ENCODE measurements around the gene FBXL7. TPM values are rescaled to one million over a fixed set of nuclear protein-coding genes. Genes with fewer than 3 reads are reported as not detected.

Gene FBXL7
- total RNA-seq, 1 experiment from 2014 or later, result 4.0 TPM

DNA sequence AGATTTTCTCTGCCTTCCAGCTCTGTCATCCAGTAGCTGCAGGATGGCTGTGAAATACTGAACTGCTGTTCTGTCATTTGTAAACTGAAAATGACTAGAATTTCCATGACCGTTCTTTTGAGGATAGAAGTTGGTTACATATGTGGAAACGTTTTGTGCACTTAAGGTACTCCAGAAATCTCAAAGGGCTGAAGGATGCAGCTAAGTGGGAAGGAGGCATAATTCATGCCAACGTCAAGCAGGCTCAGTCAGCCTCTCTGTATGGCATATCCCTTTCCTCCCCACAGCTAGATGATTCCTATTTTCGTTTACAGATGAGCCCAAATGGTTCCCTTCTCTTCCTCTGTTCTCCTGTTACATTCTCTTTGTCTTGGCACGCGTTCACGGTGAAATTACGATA lies 257.6 kb downstream of the FBXL7 start:
- DNase-seq (ENCODE audit: low spot score), result no peak

DNA sequence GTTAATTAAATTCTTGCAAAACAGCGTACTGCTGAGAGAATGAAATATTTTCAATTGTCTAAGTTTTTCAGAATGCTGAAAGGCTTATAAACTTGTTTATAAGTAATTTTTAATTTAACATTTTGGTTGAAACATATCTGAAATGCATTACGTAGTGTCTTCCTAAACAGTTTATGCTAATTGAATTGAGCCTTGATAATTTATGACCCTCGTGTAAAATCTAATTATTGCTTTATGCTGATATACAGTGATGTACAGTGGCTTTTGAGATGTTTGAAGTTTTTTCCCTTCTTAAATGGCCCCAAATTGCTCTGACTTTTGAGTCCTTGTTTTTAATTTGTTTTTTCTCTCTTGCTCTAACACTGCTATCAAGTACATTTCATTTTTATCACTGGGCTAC lies 262.7 kb downstream of the FBXL7 start:
- DNase-seq (ENCODE audit: low spot score), result no peak

DNA sequence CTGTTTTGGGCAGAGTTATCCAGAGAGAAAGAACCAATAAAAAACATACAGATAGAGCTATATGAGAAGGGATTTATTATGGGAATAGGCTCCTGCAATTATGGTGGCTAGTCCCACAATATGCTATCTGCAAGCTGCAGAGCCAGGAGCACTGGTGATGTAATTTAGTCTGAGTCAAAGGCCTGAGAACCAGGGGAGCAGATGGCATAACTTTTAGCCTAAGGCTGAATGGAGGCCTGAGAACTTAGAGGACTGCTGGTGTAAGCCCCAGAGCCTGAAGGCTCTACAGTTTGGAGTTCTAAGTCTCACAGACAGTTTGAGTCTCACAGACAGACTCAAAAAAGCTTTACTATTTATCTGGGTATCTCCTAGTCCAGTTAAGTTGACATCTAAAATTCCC lies 263.8 kb downstream of the FBXL7 start:
- DNase-seq (ENCODE audit: low spot score), result no peak

DNA sequence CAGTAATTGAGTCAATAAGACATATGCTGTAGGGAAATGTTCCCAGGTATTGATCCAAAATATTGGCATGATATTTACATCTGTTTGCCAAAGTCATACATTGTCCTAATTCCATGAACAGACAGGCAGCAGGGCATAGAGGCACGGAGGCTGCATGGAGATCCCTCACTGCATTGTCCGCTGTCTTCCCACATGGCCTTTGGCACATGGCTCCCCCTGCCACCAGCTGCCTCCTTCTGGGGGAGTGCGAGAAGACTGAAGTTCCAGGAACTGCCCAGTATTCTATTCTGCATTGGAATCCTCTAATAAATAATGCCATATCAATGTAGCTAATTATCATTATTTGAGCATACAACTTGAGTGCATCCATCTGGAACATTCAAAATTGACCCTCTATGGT lies 269.0 kb downstream of the FBXL7 start:
- no peak for DNase-seq (ENCODE audit: low spot score)

DNA sequence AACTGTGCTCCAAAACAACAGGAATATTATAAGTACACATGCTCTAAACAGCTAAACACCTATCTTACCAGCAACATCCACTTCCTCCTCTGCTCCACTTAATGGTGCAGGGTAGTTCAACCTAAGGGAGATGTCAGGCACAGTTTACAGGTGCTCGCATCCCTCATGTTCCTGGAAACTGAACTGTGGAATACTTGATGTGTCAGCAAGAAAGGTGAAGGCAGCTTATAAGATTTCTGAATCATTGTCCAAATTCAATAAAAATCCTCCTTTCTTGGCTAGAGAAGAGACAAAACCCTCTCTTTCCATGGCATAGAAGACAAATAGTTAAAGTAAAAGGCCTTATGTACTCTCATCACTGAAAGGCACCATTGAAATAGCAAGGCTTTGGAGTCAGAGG lies 272.2 kb downstream of the FBXL7 start:
- DNase-seq (ENCODE audit: low spot score), result no peak

DNA sequence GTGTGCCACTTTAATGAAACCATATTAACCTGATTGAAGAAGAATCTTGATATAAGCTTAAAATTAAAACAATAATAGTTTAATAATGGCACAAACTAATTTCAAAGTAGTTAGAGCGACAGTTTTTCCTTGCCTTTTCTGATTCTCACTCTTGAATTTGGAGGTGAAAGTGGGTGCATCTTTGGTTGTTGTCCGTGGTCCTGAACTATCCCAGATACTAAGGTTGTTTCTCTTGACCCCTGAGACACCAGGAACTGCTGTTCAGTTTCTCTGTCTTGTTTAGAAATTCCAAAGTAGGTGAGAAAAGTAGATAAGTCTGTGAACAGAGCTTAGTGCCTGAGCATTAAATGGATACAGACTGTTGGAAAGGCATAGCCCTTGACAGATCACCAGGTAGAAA lies 274.7 kb downstream of the FBXL7 start:
- no peak for DNase-seq (ENCODE audit: low spot score)

DNA sequence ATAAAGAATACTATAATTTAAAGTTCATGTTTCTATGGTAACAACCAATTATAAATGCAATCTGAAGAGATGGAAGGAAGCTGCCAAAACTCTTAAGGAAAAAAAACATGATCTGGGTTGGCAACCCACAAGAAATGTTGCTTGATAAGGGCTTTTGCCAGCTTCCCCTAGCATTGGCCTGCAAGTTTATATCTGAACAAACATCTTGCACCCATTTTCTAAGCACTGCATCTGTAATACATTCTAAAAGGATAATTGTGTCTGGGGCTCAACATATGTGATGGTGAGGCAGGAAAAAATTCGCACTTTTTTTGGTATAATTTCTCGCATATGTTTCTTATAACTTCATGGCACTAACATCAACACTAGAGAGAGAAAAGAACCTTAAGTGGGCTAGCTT lies 276.4 kb downstream of the FBXL7 start:
- no peak for DNase-seq (ENCODE audit: low spot score)

DNA sequence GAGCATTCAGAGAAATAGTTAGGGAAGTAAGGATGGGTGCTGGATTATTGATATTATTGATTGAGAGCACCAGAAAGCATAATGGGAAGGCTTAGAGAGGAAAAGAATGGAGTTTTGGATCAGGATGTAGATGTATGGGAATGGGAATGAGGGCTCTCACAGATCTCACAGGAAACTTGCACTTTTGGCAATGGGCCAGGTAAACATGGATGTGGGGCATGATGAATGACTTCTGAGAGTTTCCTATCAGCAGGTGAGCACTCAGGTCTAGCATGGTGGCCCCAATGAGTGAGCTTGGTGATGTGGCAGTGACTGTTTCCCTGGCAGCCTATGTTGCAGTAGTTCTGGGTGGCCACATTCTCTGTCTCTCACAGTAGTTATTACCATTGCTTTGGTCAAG lies 283.8 kb downstream of the FBXL7 start:
- DNase-seq (ENCODE audit: low spot score), result no peak

DNA sequence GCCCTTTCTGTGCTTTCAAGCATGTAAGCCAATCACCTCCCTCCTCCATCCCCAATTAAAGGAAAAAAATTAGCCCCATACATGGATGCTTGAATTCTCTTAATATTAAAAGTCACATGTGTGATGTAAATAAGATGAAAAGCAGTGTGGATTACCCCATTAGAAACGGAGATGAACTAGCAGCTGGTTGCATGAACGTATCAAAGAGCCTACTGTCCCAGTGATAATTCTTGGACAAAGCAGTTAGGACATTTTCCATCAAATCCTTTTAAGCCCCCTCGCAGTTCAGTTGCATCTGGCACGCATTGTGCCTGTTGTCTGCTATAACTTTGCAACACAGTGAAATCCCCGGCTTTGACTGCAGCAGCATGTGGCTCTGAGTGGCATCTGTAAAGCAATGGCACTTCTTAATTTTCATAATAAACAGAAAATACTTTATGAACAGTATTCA lies 285.6 kb downstream of the FBXL7 start:
- DNase-seq (ENCODE audit: low spot score), result no peak

DNA sequence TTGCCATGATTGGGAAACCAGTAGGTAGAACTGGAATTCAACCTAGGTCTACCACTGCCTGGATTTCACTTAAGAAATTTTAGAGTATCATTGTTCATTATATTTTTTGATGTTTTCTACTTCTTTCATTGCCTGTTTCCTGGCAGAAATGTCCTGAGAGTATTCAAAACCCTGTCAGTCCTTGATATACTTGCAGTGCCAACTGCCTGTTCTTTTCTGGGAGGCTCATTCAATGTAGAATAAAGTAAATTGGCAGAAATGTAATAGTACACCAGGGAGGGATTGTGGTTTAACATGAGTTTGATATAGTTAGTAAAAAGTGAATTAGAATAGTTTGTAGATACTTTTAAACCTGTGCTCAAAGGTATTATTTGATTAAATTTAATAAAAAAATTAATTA lies 286.3 kb downstream of the FBXL7 start:
- DNase-seq (ENCODE audit: low spot score), result no peak

DNA sequence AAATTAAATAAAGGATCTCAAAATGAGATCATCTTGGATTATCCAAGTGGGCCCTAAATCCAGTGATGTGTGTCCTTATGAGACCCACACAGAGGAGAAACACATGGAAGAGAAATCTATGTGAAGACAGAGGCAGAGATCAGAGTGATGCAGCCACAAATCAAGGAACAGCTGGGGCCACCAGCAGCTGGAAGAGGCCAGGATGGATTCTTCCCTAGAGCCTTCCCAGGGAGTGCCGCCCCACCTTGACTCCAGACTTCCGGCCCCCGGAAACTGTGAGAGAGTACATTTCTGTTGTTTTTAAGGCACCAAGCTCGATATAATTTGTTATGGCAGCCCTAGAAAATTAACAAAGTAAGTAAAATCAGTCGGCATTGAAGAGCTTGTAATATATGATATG lies 286.9 kb downstream of the FBXL7 start:
- DNase-seq (ENCODE audit: low spot score), result no peak

DNA sequence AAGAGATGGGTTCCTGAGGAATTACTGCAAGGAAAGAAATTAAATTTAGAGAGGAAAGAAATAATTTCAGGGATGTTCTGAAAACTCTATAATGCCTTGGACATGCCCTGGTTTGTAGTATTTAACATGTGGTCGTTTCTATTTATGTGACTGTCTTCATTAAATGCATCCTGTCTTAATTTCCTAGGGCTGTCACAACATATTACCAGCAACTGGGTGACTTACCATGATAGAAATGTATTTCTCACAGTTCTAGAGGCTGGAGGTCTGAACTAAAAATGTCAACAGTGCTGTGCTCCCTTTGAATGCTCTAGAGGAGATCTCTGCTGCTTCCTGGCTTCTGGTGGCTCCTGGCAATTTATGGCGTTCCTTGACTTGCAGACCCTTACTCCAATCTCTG lies 287.7 kb downstream of the FBXL7 start:
- DNase-seq (ENCODE audit: low spot score), result no peak

DNA sequence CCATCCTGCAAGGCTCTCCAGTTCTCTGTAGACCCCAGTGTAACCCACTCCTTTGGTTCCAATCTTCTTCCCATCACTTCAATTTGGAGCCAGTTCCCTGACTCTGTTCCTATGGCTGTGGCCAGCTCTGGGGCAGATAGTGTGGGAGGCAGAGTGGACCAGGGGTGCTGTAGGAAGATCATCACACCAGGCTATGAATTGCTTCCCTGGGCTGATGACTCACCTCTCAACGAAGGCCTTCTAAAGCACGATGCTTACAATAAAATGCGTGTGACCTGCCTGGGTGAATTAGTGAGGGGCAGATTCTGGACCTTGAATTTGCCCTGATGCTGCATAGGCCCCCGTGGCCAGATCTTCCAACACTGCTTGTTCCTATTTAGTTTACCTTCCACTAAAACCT lies 289.7 kb downstream of the FBXL7 start:
- peak; percentile 45 for DNase-seq (ENCODE audit: low spot score)

DNA sequence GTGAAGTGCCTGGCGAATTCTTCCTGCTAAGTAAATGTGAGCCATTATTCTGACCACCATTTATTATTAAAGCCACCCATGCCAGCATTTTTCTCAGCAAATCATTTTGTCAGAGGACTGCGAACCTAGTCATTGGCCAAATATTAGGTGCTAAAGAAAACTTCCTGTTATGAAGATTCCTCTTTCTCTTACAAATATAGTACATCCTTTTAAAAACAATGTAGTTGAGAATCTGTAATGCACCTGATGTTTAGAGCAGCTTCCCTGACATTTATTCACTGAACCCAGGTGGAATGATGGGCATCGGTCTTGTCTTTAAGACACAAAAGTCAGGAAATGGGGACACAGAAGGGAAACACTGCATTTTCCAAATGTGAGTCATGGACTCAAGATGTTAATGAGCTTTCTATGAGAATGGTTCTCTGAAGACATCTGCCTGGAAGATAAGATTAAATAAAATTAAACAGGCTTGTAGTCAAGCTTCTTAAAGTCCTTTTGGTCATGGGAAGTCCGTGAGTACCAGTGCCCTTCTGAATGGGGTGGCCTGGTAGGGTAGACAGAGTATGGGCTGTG lies 290.6 kb downstream of the FBXL7 start:
- peak; percentile 52 for DNase-seq (ENCODE audit: low spot score)

DNA sequence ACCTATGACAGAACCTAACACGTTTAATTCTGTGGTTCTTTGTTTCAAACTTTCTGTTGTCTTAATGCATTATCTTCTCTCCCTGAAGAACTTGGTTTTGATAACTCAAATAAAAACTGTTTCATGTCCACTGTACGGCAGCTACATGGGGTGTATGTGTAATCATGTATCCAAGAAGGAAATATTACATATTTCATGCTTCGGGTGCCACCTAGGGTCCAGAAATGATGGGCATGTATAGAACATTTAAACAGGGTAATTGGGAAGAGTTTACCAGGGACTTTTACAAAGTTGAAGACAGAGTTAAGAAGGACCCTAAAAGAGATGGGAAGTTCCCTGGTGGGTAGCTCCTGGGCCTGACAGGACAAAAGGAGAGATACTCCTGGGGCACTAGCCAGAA lies 291.3 kb downstream of the FBXL7 start:
- DNase-seq (ENCODE audit: low spot score), result no peak

DNA sequence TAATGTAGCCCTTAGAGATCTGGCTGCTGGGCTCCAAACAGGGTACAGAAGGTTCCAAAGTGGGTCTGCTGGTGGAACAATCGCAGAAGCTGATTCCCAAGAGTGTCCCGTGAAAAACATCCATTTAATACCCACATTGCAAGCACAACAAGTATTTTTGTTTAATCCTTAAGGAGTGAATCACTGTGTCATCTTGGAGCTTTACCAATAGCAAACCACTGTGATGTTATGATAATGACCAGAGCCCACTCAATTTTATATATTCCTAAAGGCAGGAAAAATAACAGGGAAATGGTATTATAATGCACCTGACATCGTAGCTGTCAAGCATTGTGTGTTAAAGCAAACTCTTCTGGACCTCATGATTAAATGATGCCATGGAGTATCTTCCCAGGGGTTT lies 291.9 kb downstream of the FBXL7 start:
- DNase-seq (ENCODE audit: low spot score), result peak; percentile 46

DNA sequence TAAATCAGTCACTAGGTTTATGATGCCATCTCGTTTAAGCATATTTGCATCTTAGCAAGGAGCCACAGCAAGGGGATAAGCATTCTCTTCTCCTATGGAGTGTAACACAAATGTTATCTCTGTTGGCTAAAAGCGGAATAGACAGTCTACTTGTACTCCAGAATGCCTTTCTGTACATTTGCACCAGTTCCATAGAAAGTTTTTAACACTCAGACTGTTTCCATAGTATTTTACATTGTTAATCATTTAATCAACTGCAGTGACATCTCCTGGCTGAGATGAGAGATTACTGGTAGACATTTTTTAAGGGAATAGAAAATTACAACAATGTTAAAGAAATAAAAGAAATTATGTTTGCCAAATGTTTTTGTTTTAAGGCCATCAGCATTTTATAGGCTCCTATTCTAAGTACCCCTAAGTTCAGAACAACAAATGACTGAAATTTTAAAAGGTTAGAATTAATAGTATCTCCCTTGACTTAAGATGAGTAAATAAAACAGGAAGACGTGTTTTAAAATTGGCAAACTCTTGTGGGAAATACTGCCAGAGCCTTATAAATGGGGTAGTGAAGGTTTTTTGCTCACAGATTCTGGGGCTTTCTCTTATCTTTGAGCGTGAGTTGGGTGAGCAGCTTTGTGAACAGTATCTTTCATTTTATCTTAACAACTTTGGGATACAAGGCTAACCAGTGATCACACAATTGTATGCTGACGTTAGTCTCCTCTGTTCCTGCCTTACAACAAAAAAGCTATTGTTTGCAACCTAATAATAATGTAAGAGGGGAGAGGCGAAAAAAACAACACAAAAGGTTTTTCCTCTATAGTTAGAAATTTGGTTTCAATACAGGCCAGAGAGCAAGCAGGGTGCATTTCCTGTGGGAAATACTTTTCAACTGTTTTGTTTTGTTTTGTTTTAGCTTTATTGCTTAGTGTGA lies 294.3 kb downstream of the FBXL7 start:
- DNase-seq (ENCODE audit: low spot score), result no peak

DNA sequence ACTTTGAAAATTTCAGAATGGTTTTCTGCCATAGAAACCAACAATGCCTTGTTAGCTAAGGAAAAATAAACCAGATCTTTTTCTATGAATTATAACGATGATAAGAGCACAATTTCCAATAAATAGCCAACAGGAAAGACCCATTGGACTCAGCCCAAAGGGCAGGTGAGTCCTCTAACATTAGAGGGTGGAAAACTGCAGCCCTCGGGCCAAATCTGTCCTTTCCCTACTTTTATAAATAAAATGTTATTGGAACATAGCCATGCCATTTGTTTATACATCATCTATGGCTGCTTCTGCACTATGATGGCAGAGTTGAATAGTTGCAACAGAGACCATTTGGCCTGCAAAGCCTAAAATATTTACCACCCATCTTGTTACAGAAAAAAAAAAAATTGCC lies 296.1 kb downstream of the FBXL7 start:
- no peak for DNase-seq (ENCODE audit: low spot score)

DNA sequence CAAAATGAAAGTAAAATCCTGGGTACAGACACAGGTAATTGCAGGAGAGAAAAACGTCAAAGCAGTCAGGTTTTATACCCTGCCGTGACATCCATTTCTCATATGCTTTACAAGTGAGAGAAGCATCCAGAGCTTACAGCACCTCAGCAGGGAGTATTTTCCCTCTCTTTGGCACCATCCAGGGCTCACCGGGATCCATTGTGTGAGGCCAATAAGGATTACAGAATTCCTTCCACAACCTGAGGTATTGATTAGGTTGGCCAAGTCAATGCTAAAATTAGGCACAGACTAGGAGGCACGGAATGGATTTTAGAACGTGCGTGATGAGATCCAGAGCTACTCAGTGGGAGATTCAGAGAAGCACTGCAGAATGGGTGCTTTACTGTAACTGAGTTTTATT lies 296.6 kb downstream of the FBXL7 start:
- DNase-seq (ENCODE audit: low spot score), result no peak

DNA sequence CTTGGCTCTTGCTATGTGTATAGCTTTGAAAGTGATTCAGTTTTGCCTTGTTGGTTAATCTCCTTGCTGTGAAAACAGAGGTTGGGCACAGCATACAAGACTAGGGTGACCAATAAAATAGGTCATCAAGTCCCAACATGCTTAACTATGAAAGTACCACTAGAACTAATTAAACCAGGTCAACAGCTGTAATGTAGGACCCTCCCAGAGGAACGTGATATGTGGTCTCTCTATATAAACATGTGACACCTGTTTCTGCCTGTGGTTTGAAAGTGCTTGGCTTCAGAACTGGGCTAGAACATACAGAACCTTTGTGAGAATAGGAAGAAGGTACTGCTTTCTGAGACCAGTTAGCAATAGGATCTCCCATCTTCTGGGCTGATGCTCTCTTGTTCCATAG lies 297.1 kb downstream of the FBXL7 start:
- DNase-seq (ENCODE audit: low spot score), result no peak

DNA sequence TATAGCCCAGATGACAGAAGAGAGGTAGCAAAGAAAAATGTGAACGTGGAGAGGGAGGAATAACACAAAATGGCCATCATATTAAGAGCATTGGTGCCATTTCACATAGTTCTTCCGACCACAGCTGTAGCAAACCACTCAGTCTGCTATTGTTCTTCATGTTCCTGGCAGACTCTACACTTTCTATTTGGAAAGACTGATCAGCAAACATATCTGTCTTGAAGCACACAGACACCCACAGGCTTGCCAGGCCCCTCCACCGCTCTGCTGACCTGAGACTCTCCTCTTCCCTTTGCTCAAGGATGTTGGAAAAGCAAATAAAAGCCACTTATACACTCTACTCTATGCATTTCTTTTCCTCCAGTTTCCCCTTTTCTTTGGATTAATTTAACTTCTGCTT lies 298.0 kb downstream of the FBXL7 start:
- DNase-seq (ENCODE audit: low spot score), result no peak

DNA sequence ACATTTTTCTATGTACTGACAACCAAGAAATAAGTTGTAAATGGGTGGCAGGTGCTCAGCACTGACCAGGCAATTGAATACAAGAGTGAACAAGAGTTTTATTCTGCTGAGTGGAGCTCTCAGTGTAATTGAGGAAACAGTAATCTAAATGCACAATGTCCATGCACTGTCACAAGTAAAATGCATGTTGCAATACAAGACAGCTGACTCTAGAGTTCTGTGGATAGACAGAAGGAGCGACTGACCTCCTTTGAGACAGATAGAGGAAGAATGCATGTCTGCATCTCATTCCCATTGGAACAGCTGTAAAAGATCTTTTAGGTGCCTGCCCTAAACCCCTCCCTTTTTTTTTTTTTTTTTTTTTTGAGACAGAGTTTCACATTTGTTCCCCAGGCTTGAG lies 299.0 kb downstream of the FBXL7 start:
- no peak for DNase-seq (ENCODE audit: low spot score)

DNA sequence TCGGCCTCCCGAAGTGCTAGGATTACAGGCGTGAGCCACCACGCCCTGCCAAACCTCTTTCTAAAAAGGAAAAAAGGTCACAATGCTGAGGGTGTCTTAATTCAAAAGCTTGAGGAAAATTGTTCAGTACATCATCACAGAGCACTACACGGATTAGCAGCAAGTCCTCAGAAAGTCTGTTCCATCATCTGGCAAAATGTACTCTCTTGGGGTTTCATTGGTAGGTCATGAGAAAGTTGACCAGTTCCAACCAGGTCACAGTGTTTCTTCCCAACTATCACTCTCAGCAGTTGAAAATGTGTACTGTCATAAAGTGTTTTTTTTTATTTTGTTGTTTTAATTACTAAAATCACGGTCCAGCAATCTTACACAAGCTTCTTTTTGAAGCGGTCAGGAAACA lies 299.6 kb downstream of the FBXL7 start:
- no peak for DNase-seq (ENCODE audit: low spot score)

DNA sequence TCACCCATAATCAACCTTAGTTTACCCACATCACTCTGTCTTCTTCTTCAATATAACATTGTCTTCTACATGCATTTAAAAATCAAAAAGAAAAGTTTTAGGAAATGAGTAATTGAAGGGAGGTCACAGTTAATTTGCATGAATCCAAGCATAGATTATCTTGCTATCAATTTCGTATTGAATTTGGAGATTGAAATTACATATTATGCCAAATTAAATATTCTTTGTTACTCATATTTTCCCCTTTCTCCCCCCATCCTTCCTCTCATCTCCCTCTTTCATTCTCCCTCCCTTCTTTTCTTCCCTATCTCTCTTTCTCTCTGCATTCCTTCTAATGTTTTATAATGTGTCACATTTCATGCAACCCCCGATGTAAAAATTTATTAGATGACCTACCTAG lies 303.3 kb downstream of the FBXL7 start:
- no peak for DNase-seq (ENCODE audit: low spot score)
